Measurements from ENCODE around the gene CCNE1.
"Not testable (repeated sequence)": the region's sequence is repeated elsewhere in the genome, so short reads cannot be mapped to it uniquely, and the experiment has no call there.

The CCNE1 gene

GRCh38 chr19:29800100-29800825 lies 11.5 kb upstream of the CCNE1 start:
- no peaks in the 10 kb centered on the region for H3K36me3 Mint-ChIP-seq

GRCh38 chr19:29803951-29804350 lies 7.8 kb upstream of the CCNE1 start:
- not testable (repeated sequence) for H3K27me3 Mint-ChIP-seq; DNase-seq; H3K36me3 Mint-ChIP-seq; H3K9me3 Mint-ChIP-seq; H3K27ac Mint-ChIP-seq; ATAC-seq (replicated peaks); H3K4me1 Mint-ChIP-seq; H3K4me3 Mint-ChIP-seq

More at GRCh38 chr19:29800100-29800825, 11.5 kb upstream of the CCNE1 start:
- Mint-ChIP-seq H3K27me3 (peaks cover 6 to 13% of the 10 kb centered on the region in 2 donors), H3K4me1 (peaks cover 0 to 2% of the 10 kb centered on the region in 2 donors), H3K4me3 (no peak overlapping the region), H3K9me3 (no peaks in the 10 kb centered on the region), H3K27ac (no peak overlapping the region)
- ATAC-seq (replicated peaks) (no peak), DNase-seq (no peak)

GRCh38 chr19:29804493-29804892 lies 7.3 kb upstream of the CCNE1 start:
- H3K27ac Mint-ChIP-seq = no peak overlapping the region
- peak; percentile 27 to 63 for ATAC-seq (replicated peaks)

GRCh38 chr19:29805031-29805965 lies 6.5 kb upstream of the CCNE1 start:
- H3K4me1 Mint-ChIP-seq = no peaks in the 10 kb centered on the region
- H3K9me3 Mint-ChIP-seq = no peaks in the 10 kb centered on the region
- no peaks in the 10 kb centered on the region for H3K36me3 Mint-ChIP-seq
- no peak overlapping the region for H3K27ac Mint-ChIP-seq
- no peak overlapping the region for H3K4me3 Mint-ChIP-seq
- no peak for ATAC-seq (replicated peaks)
- no peaks in the 10 kb centered on the region for H3K27me3 Mint-ChIP-seq
- DNase-seq = no peak

More at GRCh38 chr19:29804493-29804892, 7.3 kb upstream of the CCNE1 start:
- Mint-ChIP-seq H3K36me3 (no peaks in the 10 kb centered on the region), H3K4me1 (no peaks in the 10 kb centered on the region), H3K27me3 (peaks cover 0 to 6% of the 10 kb centered on the region in 2 donors), H3K9me3 (no peaks in the 10 kb centered on the region), H3K4me3 (no peak overlapping the region)
- DNase-seq = no peak

GRCh38 chr19:29806098-29806866 lies 5.5 kb upstream of the CCNE1 start:
- ATAC-seq (replicated peaks) = no peak
- Mint-ChIP-seq H3K27ac (no peak overlapping the region), H3K4me1 (peaks cover 4 to 9% of the 10 kb centered on the region in 2 donors), H3K9me3 (no peaks in the 10 kb centered on the region), H3K27me3 (no peaks in the 10 kb centered on the region), H3K4me3 (no peak overlapping the region), H3K36me3 (no peaks in the 10 kb centered on the region)
- no peak for DNase-seq

- Mint-ChIP-seq H3K9me3 (no peaks in the 10 kb centered on the region), H3K4me3 (no peak overlapping the region), H3K36me3 (no peaks in the 10 kb centered on the region), H3K4me1 (peaks cover 4 to 9% of the 10 kb centered on the region in 2 donors), H3K27ac (no peak overlapping the region), H3K27me3 (no peaks in the 10 kb centered on the region)
- DNase-seq = no peak
- no peak for ATAC-seq (replicated peaks)
Observed at GRCh38 chr19:29807178-29807577, 4.6 kb upstream of the CCNE1 start.

GRCh38 chr19:29807870-29808405 lies 3.9 kb upstream of the CCNE1 start:
- Mint-ChIP-seq H3K36me3 (peaks cover 2% of the 10 kb centered on the region in 2 donors), H3K27me3 (peaks cover 3 to 4% of the 10 kb centered on the region in 2 donors), H3K27ac (no peak overlapping the region), H3K9me3 (no peaks in the 10 kb centered on the region), H3K4me1 (peaks cover 6 to 12% of the 10 kb centered on the region in 2 donors), H3K4me3 (no peak overlapping the region)
- no peak for ATAC-seq (replicated peaks)
- DNase-seq = no peak

GRCh38 chr19:29809795-29810503 lies 1.8 kb upstream of the CCNE1 start:
- Mint-ChIP-seq H3K4me1 (peaks cover 9 to 19% of the 10 kb centered on the region in 2 donors), H3K27me3 (peaks cover 9 to 13% of the 10 kb centered on the region in 2 donors), H3K4me3 (no peak overlapping the region), H3K27ac (no peak overlapping the region), H3K9me3 (no peaks in the 10 kb centered on the region), H3K36me3 (peaks cover 2 to 3% of the 10 kb centered on the region in 2 donors)
- ATAC-seq (replicated peaks) (no peak), DNase-seq (no peak)

GRCh38 chr19:29810504-29810871 lies 1.3 kb upstream of the CCNE1 start:
- Mint-ChIP-seq H3K27ac (peak overlapping the region; percentile 95), H3K9me3 (no peaks in the 10 kb centered on the region), H3K27me3 (peaks cover 9 to 13% of the 10 kb centered on the region in 2 donors), H3K4me3 (peak overlapping the region; percentile 85 to 87), H3K36me3 (peaks cover 2 to 3% of the 10 kb centered on the region in 2 donors), H3K4me1 (peaks cover 13 to 24% of the 10 kb centered on the region in 2 donors)
- no peak for ATAC-seq (replicated peaks)
- no peak for DNase-seq

- ATAC-seq (replicated peaks) = peak; percentile 8 to 14
- H3K27ac Mint-ChIP-seq = no peak overlapping the region
Observed at GRCh38 chr19:29812080-29812880, 489 bp downstream of the CCNE1 start.

GRCh38 chr19:29812881-29813275 lies 1.1 kb downstream of the CCNE1 start:
- peaks cover 3 to 5% of the 10 kb centered on the region in 2 donors for H3K36me3 Mint-ChIP-seq
- peaks cover 9 to 13% of the 10 kb centered on the region in 2 donors for H3K27me3 Mint-ChIP-seq
- H3K9me3 Mint-ChIP-seq = no peaks in the 10 kb centered on the region
- DNase-seq = no peak
- peaks cover 13 to 25% of the 10 kb centered on the region in 2 donors for H3K4me1 Mint-ChIP-seq
- ATAC-seq (replicated peaks) = no peak
- H3K4me3 Mint-ChIP-seq = peak overlapping the region; percentile 89 to 90
- peak overlapping the region; percentile 89 for H3K27ac Mint-ChIP-seq

More at GRCh38 chr19:29812080-29812880, 489 bp downstream of the CCNE1 start:
- DNase-seq = peak; percentile 5
- Mint-ChIP-seq H3K9me3 (no peaks in the 10 kb centered on the region), H3K4me1 (peaks cover 13 to 25% of the 10 kb centered on the region in 2 donors), H3K36me3 (peaks cover 3 to 4% of the 10 kb centered on the region in 2 donors), H3K27me3 (peaks cover 9 to 13% of the 10 kb centered on the region in 2 donors), H3K4me3 (peak overlapping the region; percentile 89 to 90)

GRCh38 chr19:29813642-29814041 lies 1.9 kb downstream of the CCNE1 start:
- H3K27ac Mint-ChIP-seq = no peak overlapping the region
- H3K27me3 Mint-ChIP-seq = peaks cover 9 to 13% of the 10 kb centered on the region in 2 donors
- H3K9me3 Mint-ChIP-seq = no peaks in the 10 kb centered on the region
- ATAC-seq (replicated peaks) = no peak
- peaks cover 13 to 25% of the 10 kb centered on the region in 2 donors for H3K4me1 Mint-ChIP-seq
- H3K36me3 Mint-ChIP-seq = peaks cover 3 to 5% of the 10 kb centered on the region in 2 donors
- peak overlapping the region in 1 of 2 donors; percentile 53 for H3K4me3 Mint-ChIP-seq
- DNase-seq = no peak
